GM10266 (cell line): ENCODE measurements around the gene CMSS1.

Experiments
- DNase-seq: peaks from one replicate; pipeline ENCODE4 v3.0.0; 2012; ENCODE audit errors: extremely low spot score
- TF ChIP-seq, protein P1 (sequence below): IDR thresholded peaks from 2 replicates; pipeline ENCODE4 v1.5.1; 2012; ENCODE audit warnings: mild to moderate bottlenecking, low read depth; ENCODE audit not compliant: control insufficient read depth, insufficient read depth; ENCODE audit errors: missing control alignments

Gene CMSS1

DNA sequence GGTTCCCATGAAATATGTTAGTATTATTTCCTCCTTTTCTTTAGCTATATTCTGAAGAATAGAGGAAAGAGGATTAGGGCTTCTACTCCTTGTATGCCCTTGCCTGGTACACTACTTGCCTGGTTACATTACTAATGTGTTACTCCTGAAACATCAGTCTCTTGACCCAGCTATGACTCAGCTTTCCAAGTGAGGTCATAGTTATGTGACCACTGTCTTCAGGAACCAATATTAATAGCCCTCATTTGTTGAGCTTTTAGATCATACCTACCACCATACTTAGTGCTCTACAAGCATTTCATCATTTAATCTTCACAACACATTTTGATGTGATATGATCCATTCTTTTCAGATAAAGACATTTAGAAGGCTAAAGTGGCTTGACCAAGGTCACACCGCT lies 60.3 kb downstream of the CMSS1 start:
- DNase-seq = peak; percentile 50
- TF ChIP-seq, protein P1, sequence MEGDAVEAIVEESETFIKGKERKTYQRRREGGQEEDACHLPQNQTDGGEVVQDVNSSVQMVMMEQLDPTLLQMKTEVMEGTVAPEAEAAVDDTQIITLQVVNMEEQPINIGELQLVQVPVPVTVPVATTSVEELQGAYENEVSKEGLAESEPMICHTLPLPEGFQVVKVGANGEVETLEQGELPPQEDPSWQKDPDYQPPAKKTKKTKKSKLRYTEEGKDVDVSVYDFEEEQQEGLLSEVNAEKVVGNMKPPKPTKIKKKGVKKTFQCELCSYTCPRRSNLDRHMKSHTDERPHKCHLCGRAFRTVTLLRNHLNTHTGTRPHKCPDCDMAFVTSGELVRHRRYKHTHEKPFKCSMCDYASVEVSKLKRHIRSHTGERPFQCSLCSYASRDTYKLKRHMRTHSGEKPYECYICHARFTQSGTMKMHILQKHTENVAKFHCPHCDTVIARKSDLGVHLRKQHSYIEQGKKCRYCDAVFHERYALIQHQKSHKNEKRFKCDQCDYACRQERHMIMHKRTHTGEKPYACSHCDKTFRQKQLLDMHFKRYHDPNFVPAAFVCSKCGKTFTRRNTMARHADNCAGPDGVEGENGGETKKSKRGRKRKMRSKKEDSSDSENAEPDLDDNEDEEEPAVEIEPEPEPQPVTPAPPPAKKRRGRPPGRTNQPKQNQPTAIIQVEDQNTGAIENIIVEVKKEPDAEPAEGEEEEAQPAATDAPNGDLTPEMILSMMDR = no peak

DNA sequence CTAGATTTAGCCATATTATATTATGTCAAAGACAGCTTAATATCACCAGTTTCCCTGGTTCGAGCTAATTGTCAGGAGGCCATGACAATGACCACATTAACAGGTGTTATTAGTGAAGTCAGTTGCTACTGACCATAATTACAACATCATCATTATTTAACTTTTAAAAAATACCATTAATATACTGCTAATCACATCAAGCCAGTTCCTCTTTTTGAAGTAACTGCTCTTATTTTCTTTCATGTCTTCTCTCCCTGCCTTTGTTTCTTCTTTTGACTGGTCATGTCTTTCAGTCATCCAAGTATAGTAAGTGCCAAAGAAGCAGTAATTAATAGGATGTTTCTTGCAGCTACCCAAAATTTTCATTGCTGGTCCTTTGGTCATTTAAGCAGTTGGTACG lies 61.6 kb downstream of the CMSS1 start:
- DNase-seq = no peak
- TF ChIP-seq, protein P1 = no peak

GRCh38 chr3:99881121-99881524 lies 63.5 kb downstream of the CMSS1 start:
- TF ChIP-seq, protein P1 = no peak
- no peak for DNase-seq

DNA sequence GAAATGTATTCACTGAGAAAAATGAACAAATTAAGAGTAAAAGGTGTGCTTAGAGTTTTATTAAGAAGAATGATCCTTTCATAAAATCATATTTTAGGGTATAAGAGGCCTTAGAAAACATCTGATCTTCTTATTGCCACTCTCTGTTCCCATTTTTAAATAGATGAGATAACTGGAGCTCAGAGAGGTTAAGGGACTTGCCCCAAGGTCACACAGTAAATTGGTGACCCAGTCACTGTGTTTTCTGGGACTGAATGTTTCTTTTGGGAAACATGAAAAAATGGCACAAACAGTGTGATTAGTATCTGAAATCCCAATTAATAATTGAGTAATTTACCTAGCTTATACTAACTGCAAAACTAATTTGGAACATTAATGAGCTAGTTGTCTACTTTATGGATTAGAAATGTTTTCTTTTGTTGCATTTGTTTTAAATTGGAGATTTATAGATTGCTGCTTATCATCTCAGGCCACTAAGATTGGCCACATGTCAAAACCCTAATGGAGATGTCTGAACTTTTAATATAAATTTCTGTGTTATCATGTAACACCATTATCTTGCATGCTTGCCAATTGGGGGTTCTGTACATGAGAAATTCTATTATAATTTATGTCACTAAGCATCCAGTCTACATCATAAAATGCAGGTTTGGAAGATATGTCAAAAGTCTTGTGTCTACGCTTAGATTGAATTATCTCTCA lies 64.9 kb downstream of the CMSS1 start:
- TF ChIP-seq, protein P1 = no peak
- DNase-seq = no peak

- TF ChIP-seq, protein P1 = no peak
- DNase-seq = no peak
Observed at GRCh38 chr3:99883138-99883461, 65.4 kb downstream of the CMSS1 start.

DNA sequence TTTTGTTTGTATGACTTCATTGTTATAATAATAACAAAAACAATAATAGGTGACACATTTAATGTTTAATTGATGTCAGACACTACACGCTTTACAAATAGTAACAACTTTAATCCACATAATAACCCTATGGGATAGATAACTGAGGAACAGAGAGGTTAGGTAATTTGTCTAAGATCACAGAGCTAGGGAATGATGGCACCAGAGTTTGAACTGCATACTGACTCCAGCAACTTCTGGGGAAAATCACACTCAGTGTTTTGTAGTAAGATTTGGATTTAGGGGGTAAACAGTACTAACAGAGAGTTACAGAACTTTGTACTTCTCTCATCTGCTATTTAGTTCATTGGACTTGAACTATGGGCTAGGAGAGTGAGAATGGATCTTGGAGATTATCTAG lies 66.0 kb downstream of the CMSS1 start:
- no peak for DNase-seq
- TF ChIP-seq, protein P1 = no peak

- TF ChIP-seq, protein P1 = no peak
- no peak for DNase-seq
Observed at GRCh38 chr3:99884484-99884883, 66.8 kb downstream of the CMSS1 start.
